H1 (cell line): ENCODE measurements around the gene CYSRT1. TPM values are rescaled to one million over a fixed set of nuclear protein-coding genes. Genes with fewer than 3 reads are reported as not detected.

Experiments
- CTCF ChIA-PET: fragments of 300-600 bp; sonication (Branson Sonifier 250); formaldehyde crosslinking; loops from one replicate; lab custom pipeline; 2021; ENCODE audit not compliant: partially characterized antibody; lab: Charles Lee
- POLR2A ChIA-PET: fragments of 300-600 bp; sonication (Branson Sonifier 250); formaldehyde crosslinking; loops from one replicate; lab custom pipeline; 2021; ENCODE audit warnings: inconsistent platforms; ENCODE audit not compliant: partially characterized antibody; lab: Charles Lee
- DNase-seq, 2 experiments: peaks; one replicate each; pipeline versions ENCODE4 v3.0.0 to v3.0.0-alpha.2; 2010 to 2022; ENCODE audit warnings: low spot score in 2 of 2, low read depth in 1 of 2, mixed read lengths in 1 of 2
- FAIRE-seq: peaks from 2 replicates; lab custom pipeline; 2011; peaks lifted over from hg19 to GRCh38; lab: Jason Lieb, UNC
- H2AFZ ChIP-seq: 2 replicates; pipeline ENCODE4 v1.8.1; 2012; ENCODE audit warnings: low read length, inconsistent platforms
- H2AK5ac ChIP-seq: 2 replicates; pipeline ENCODE4 v1.6.1; 2013; ENCODE audit warnings: low read depth, low read length
- H2BK120ac ChIP-seq: replicated peaks from 2 replicates; pipeline ENCODE3; 2013; ENCODE audit warnings: low read depth, low read length, inconsistent platforms
- H2BK12ac ChIP-seq: 2 replicates; pipeline ENCODE4 v1.6.1; 2013; ENCODE audit warnings: low read depth, low read length
- H2BK15ac ChIP-seq: 2 replicates; pipeline ENCODE4 v1.6.1; 2013; ENCODE audit warnings: low read length
- H2BK20ac ChIP-seq: 2 replicates; pipeline ENCODE4 v1.6.1; 2013; ENCODE audit warnings: low read length
- H2BK5ac ChIP-seq: 2 replicates; pipeline ENCODE4 v1.6.1; 2013; ENCODE audit warnings: low read depth, low read length
- H3K14ac ChIP-seq: 2 replicates; pipeline ENCODE4 v1.6.1; 2013; ENCODE audit warnings: inconsistent platforms; ENCODE audit not compliant: insufficient read length
- H3K18ac ChIP-seq: 2 replicates; pipeline ENCODE4 v1.6.1; 2013; ENCODE audit warnings: low read length; ENCODE audit errors: extremely low read depth
- H3K23ac ChIP-seq: 2 replicates; pipeline ENCODE4 v1.6.1; 2013; ENCODE audit warnings: inconsistent platforms; ENCODE audit not compliant: insufficient read length
- H3K23me2 ChIP-seq: 2 replicates; pipeline ENCODE4 v1.6.1; 2013; ENCODE audit warnings: low read depth, low read length
- H3K27ac ChIP-seq: 2 replicates; pipeline ENCODE4 v1.6.1; 2011; ENCODE audit warnings: low read depth, low read length, inconsistent platforms
- H3K27me3 ChIP-seq, 4 experiments: replicated peaks in 1 of 4; 1 replicate in 1 of 4; 2 replicates in 3 of 4; pipeline versions ENCODE4 v1.6.1 to v1.8.1; 2011 to 2013; ENCODE audit warnings: low read length in 3 of 4, mild to moderate bottlenecking in 3 of 4, inconsistent platforms in 2 of 4, mixed read lengths in 2 of 4, moderate library complexity in 1 of 4; ENCODE audit not compliant: control insufficient read depth in 3 of 4, insufficient read depth in 3 of 4; ENCODE audit errors: extremely low read depth in 1 of 4
- H3K36me3 ChIP-seq, 4 experiments: 2 replicates each; pipeline versions ENCODE4 v1.6.1 to v1.8.1; 2011 to 2013; ENCODE audit warnings: mild to moderate bottlenecking in 4 of 4, low read length in 3 of 4, moderate library complexity in 2 of 4, control low read depth in 1 of 4, inconsistent platforms in 1 of 4; ENCODE audit not compliant: insufficient read depth in 4 of 4, control insufficient read depth in 2 of 4
- H3K4ac ChIP-seq: replicated peaks from 2 replicates; pipeline ENCODE3; 2013; ENCODE audit warnings: low read length, low read depth, mixed read lengths, inconsistent platforms; ENCODE audit not compliant: insufficient read length
- H3K4me1 ChIP-seq, 4 experiments: replicated peaks in 1 of 4; 1 replicate in 1 of 4; 2 replicates in 3 of 4; pipeline versions ENCODE4 v1.6.1 to v1.8.1; 2011 to 2013; ENCODE audit warnings: low read length in 3 of 4, inconsistent platforms in 2 of 4, mixed read lengths in 1 of 4; ENCODE audit not compliant: insufficient read depth in 4 of 4, control insufficient read depth in 3 of 4
- H3K4me2 ChIP-seq, 2 experiments: 2 replicates each; pipeline versions ENCODE4 v1.6.1 to v1.8.1; 2011 to 2013; ENCODE audit warnings: low read depth in 2 of 2, low read length in 2 of 2, control low read depth in 1 of 2, inconsistent platforms in 1 of 2, mild to moderate bottlenecking in 1 of 2; ENCODE audit not compliant: insufficient read depth in 1 of 2
- H3K4me3 ChIP-seq, 4 experiments: fragments of 200-600, 300-600 bp in 1 of 4; sonication (generic), shearing (Covaris generic), sonication (Bioruptor Twin) in 1 of 4; 2 replicates each; pipeline versions ENCODE4 v1.5.1 to v1.8.1; 2011 to 2016; ENCODE audit warnings: low read length in 4 of 4, low read depth in 3 of 4, control low read depth in 2 of 4, inconsistent platforms in 2 of 4, mild to moderate bottlenecking in 2 of 4, mixed read lengths in 1 of 4, moderate library complexity in 1 of 4; ENCODE audit not compliant: insufficient read depth in 2 of 4; ENCODE audit errors: extremely low read depth in 1 of 4
- H3K56ac ChIP-seq: replicated peaks from 2 replicates; pipeline ENCODE3; 2013; ENCODE audit warnings: low read depth, mild to moderate bottlenecking, mixed read lengths, low read length, inconsistent platforms; ENCODE audit not compliant: insufficient read length
- H3K79me1 ChIP-seq: 2 replicates; pipeline ENCODE4 v1.6.1; 2013; ENCODE audit warnings: low read depth, low read length, control low read depth
- H3K79me2 ChIP-seq, 2 experiments: 2 replicates each; pipeline versions ENCODE4 v1.6.1 to v1.8.1; 2012 to 2013; ENCODE audit warnings: low read length in 2 of 2, mild to moderate bottlenecking in 2 of 2, inconsistent platforms in 1 of 2; ENCODE audit not compliant: insufficient read depth in 2 of 2, control insufficient read depth in 1 of 2
- H3K9ac ChIP-seq, 4 experiments: replicated peaks in 1 of 4; 1 replicate in 1 of 4; 2 replicates in 3 of 4; pipeline versions ENCODE4 v1.6.1 to v1.8.1; 2011 to 2013; ENCODE audit warnings: low read depth in 3 of 4, low read length in 3 of 4, control low read depth in 2 of 4, mild to moderate bottlenecking in 2 of 4, moderate library complexity in 2 of 4, inconsistent platforms in 1 of 4; ENCODE audit errors: extremely low read depth in 1 of 4
- H3K9me3 ChIP-seq, 2 experiments: 2 replicates each; pipeline versions ENCODE4 v1.6.1 to v1.8.1; 2012 to 2013; ENCODE audit warnings: mild to moderate bottlenecking in 2 of 2, moderate library complexity in 2 of 2, control low read depth in 1 of 2, inconsistent platforms in 1 of 2, low read depth in 1 of 2, low read length in 1 of 2, mixed read lengths in 1 of 2; ENCODE audit not compliant: insufficient read depth in 2 of 2
- H4K20me1 ChIP-seq, 2 experiments: replicated peaks in 1 of 2; 2 replicates each; pipeline versions ENCODE3 to v1.8.1; 2011 to 2013; ENCODE audit warnings: inconsistent platforms in 2 of 2, low read length in 2 of 2, mild to moderate bottlenecking in 1 of 2; ENCODE audit not compliant: insufficient read depth in 2 of 2, control insufficient read depth in 1 of 2
- H4K5ac ChIP-seq: 2 replicates; pipeline ENCODE4 v1.6.1; 2013; ENCODE audit warnings: low read length, low read depth, mixed read lengths, inconsistent platforms; ENCODE audit not compliant: insufficient read length
- H4K8ac ChIP-seq: 2 replicates; pipeline ENCODE4 v1.8.0; 2013; ENCODE audit warnings: mild to moderate bottlenecking, moderate library complexity, low read length, inconsistent platforms; ENCODE audit not compliant: insufficient read depth; ENCODE audit errors: extremely low read depth
- H4K91ac ChIP-seq: replicated peaks from 2 replicates; pipeline ENCODE3; 2013; ENCODE audit warnings: low read length, mixed read lengths, inconsistent platforms; ENCODE audit not compliant: insufficient read length
- BRCA1 ChIP-seq: IDR thresholded peaks from 2 replicates; pipeline ENCODE4 v1.6.1; 2012; ENCODE audit warnings: low read depth, low read length, improper control_type of control experiment
- CBX8 ChIP-seq: fragments of 300-800, 300-1000 bp; sonication (generic); IDR thresholded peaks from 2 replicates; pipeline ENCODE4 v1.7.1; 2016; ENCODE audit warnings: low read depth, low read length, borderline replicate concordance
- CHD1 ChIP-seq: IDR thresholded peaks from 2 replicates; pipeline ENCODE4 v1.6.1; 2012; ENCODE audit warnings: low read depth, low read length, improper control_type of control experiment
- CHD2 ChIP-seq: IDR thresholded peaks from 2 replicates; pipeline ENCODE4 v1.6.1; 2012; ENCODE audit warnings: low read length, improper control_type of control experiment
- GABPA ChIP-seq: IDR thresholded peaks from 2 replicates; pipeline ENCODE4 v1.6.1; 2011; ENCODE audit warnings: mild to moderate bottlenecking, low read length, moderate library complexity, borderline replicate concordance; ENCODE audit not compliant: insufficient read depth
- KDM4A ChIP-seq: IDR thresholded peaks from one replicate; pipeline ENCODE4 v1.7.1; 2012; ENCODE audit warnings: low read depth, mild to moderate bottlenecking, moderate library complexity, low read length, inconsistent platforms; ENCODE audit not compliant: severe bottlenecking
- NRF1 ChIP-seq: IDR thresholded peaks from 2 replicates; pipeline ENCODE4 v1.6.1; 2011; ENCODE audit warnings: mild to moderate bottlenecking, low read depth, low read length, improper control_type of control experiment
- PHF8 ChIP-seq: fragments of 200-600 bp; sonication (generic); conservative IDR thresholded peaks from 2 replicates; pipeline ENCODE4 v1.7.1; 2012; ENCODE audit warnings: low read depth, mild to moderate bottlenecking, inconsistent platforms, low read length, moderate library complexity
- RBBP5 ChIP-seq: IDR thresholded peaks from 2 replicates; pipeline ENCODE4 v1.7.1; 2012; ENCODE audit warnings: low read depth, mild to moderate bottlenecking, inconsistent platforms, low read length, moderate library complexity, borderline replicate concordance
- SP4 ChIP-seq: IDR thresholded peaks from 2 replicates; pipeline ENCODE4 v1.6.1; 2012; ENCODE audit warnings: low read length, inconsistent platforms
- SRF ChIP-seq: IDR thresholded peaks from 2 replicates; pipeline ENCODE4 v1.6.1; 2011; ENCODE audit warnings: mild to moderate bottlenecking, low read depth, low read length, moderate library complexity
- SUZ12 ChIP-seq: fragments of 200-600 bp; sonication (generic); IDR thresholded peaks from 2 replicates; pipeline ENCODE4 v1.6.1; 2012; ENCODE audit warnings: mild to moderate bottlenecking, inconsistent platforms, low read length, moderate library complexity, mixed read lengths
- WGBS, 2 experiments: shearing (Covaris generic) in 1 of 2; methylation state at CpG; one replicate each; pipeline versions ENCODE4 v1.1.6 to v1.1.7; 2013 to 2015; ENCODE audit warnings: low lambda C conversion rate in 2 of 2, mixed read lengths in 2 of 2, inconsistent platforms in 1 of 2, low coverage in 1 of 2, missing lambda C conversion rate in 1 of 2; ENCODE audit not compliant: insufficient replicate concordance in 2 of 2, insufficient coverage in 1 of 2, insufficient read length in 1 of 2; ENCODE audit errors: extremely low coverage in 1 of 2, missing lambda C conversion rate in 1 of 2; 5-methylcytosine and 5-hydroxymethylcytosine counted together
- polyA plus RNA-seq, 7 experiments: library from polyadenylated mRNA; depleted of rRNA in 3 of 7; stranded (reverse) in 5 of 7; unstranded in 2 of 7; fragments of >200 nt in 5 of 7; fragments of 200-250 nt in 2 of 7; gene quantifications; 1 replicate in 5 of 7; 2 replicates in 1 of 7; 4 replicates in 1 of 7; pipeline versions ENCODE4 v1.2.1 to v1.2.3, GENCODE V29; 2011 to 2013; ENCODE audit warnings: missing spikeins in 2 of 7, mixed read lengths in 2 of 7
- total RNA-seq: library from RNA; stranded (reverse); fragmentation: NEBNext Ultra II Directional; extraction: Animal tissue kit (Norgen Biotek cat#: 25700); gene quantifications from 2 replicates; pipeline ENCODE4 v1.2.1, GENCODE V29; 2021

The CYSRT1 gene
- total and polyA plus RNA-seq, 2 of the 8 experiments (the other 6 are each of a cell fraction or from before 2014, with no cell fraction given) = 1.0 to 6.5 TPM

DNA sequence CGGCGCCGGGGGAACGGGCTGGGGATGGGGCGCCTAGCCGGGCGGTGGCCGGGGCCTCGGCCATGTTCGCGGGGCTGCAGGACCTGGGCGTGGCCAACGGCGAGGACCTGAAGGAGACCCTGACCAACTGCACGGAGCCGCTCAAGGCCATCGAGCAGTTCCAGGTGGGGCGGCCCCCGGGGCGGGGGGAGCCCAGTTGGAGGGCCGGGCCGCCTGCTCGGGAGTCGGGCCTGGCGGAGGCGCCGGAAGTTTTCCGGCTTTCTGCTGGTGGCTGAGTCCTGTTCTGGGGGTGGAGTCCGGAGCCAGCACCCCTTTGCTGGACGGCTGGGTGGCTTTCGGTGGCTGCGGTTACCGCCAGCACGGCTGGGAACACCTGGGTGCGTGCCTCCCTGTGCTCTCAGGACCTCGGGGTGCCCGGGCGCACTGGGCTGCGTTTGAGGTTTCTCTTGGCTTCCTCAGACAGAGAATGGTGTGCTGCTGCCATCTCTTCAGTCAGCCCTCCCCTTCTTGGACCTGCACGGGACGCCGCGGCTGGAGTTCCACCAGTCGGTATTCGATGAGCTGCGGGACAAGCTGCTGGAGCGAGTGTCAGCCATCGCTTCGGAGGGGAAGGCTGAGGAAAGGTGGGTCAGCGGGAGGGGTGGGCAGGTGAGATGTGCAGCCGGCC, 30.6 kb downstream of the CYSRT1 start:
- H4K5ac ChIP-seq = no peak overlapping the region
- no peak overlapping the region for H2BK5ac ChIP-seq
- H2BK12ac ChIP-seq = no peak overlapping the region
- H3K27ac ChIP-seq = peak overlapping the region; percentile 83; the same call in 1 of the 2 replicates
- FAIRE-seq (no peak), DNase-seq (no peak)
- no peak overlapping the region for H2AK5ac ChIP-seq
- peaks cover 14% of the 10 kb centered on the region; the same call in 1 of the 2 replicates for H3K23me2 ChIP-seq
- H3K14ac ChIP-seq = no peak overlapping the region
- H3K18ac ChIP-seq = no peak overlapping the region
- no peak overlapping the region for H3K23ac ChIP-seq
- peaks cover 0 to 7% (median 0%) of the 10 kb centered on the region in 4 experiments; a peak in 2 of 7 replicates for H3K27me3 ChIP-seq
- H2AFZ ChIP-seq = no peak overlapping the region
- H3K4me1 ChIP-seq = peaks cover 0 to 21% (median 16%) of the 10 kb centered on the region in 4 experiments; a peak in 5 of 7 replicates
- peak overlapping the region; percentile 58 for H4K8ac ChIP-seq
- H3K4me2 ChIP-seq = peak overlapping the region; percentile 80 to 92
- H4K91ac ChIP-seq = no peak overlapping the region
- H3K56ac ChIP-seq = no peak overlapping the region
- H3K9me3 ChIP-seq = no peaks in the 10 kb centered on the region
- peaks cover 0 to 4% of the 10 kb centered on the region in 2 experiments for H4K20me1 ChIP-seq
- no peak overlapping the region for H2BK15ac ChIP-seq
- H2BK20ac ChIP-seq = no peak overlapping the region
- WGBS, 2 experiments = 11% methylated on average over 33 of the region's 51 CpGs; no CpG with 5 or more reads in 1 of the 2 experiments
- ChIA-PET POLR2A (interaction anchor here (1.3 to 69.9 kb wide), 5 partner anchors 1 to 47 kb away, joined by 3 to 1462 read pairs (median 5); partner anchors contain the start of genes CYSRT1, NDOR1, NELFB and RNF208), CTCF (interaction anchor here (0.6 to 4.7 kb wide), 18 partner anchors 8 to 229 kb away, joined by 3 to 28 read pairs (median 4); partner anchors contain the start of genes ABCA2, RNF224 and TOR4A)
- H2BK120ac ChIP-seq = no peak overlapping the region
- H3K4me3 ChIP-seq = peak overlapping the region; percentile 52 to 100 (median 82)
- peaks cover 3 to 17% (median 12%) of the 10 kb centered on the region in 4 experiments; a peak in 6 of 8 replicates for H3K36me3 ChIP-seq
- peaks cover 0 to 13% of the 10 kb centered on the region in 2 experiments; a peak in 2 of 4 replicates for H3K79me2 ChIP-seq
- H3K79me1 ChIP-seq = peaks cover 9% of the 10 kb centered on the region
- H3K4ac ChIP-seq = no peak overlapping the region
- H3K9ac ChIP-seq = peak overlapping the region; percentile 0 to 75 (median 62)
- no peak for TF ChIP-seq CBX8
- TF ChIP-seq GABPA = no peak
- no peak; the same call in 1 of the 2 replicates for TF ChIP-seq PHF8
- no peak for TF ChIP-seq RBBP5
- TF ChIP-seq SUZ12 = no peak
- no peak for TF ChIP-seq CHD2
- TF ChIP-seq BRCA1 = no peak
- TF ChIP-seq SRF = no peak
- TF ChIP-seq NRF1 = no peak
- TF ChIP-seq SP4 = no peak
- TF ChIP-seq CHD1 = no peak
- peak; percentile 84 for TF ChIP-seq KDM4A
